ENCODE results near the gene DTNA.

GRCh38 chr18:34886177-34886576 is 176.1 kb downstream of the DTNA start:
- TF ChIP-seq CTCF (IDR thresholded peaks at IDR 0.05) = no peak
- no peak for TF ChIP-seq POLR2A (IDR thresholded peaks at IDR 0.05)

All from thyroid gland (tissue), 4 donors.